HG03135 (cell line): Measurements from ENCODE around the gene CTIF.
A peak's percentile ranks its signal among the peaks of the same experiment; 100 is the strongest.
"Not testable (repeated sequence)": the region's sequence is repeated elsewhere in the genome, so short reads cannot be mapped to it uniquely, and the experiment has no call there.

ENCODE experiments used
- ATAC-seq: cut with Tn5 transposase; IDR thresholded peaks from one replicate; pipeline ENCODE4 v1.9.1; 2021; ENCODE audit warnings: mild to moderate bottlenecking, moderate library complexity; ENCODE audit not compliant: unreplicated experiment

The CTIF gene

GRCh38 chr18:48811401-48811800, 272.6 kb downstream of the CTIF start:
- no peak for ATAC-seq

DNA sequence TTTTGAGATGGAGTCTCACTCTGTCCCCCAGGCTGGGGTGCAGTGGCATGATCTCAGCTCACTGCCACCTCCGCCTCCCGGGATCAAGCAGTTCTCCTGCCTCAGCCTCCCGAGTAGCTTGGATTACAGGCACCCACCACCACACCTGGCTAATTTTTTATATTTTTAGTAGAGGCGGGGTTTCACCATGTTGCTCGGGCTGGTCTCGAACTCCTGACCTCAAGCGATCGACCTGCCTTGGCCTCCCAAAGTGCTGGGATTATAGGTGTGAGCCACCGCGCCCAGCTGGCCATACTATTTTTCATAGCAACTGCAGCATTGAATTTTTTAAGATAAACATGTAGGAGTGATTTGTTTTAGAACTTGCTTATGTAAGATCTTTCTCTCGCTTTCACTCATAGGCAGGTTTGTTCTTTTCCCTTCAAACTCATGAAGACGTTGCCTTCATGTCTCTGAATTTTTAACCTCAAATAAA, 273.2 kb downstream of the CTIF start:
- ATAC-seq: not testable (repeated sequence)

- no peak for ATAC-seq
Observed at GRCh38 chr18:48813321-48813720, 274.5 kb downstream of the CTIF start.

- no peak for ATAC-seq
Observed at GRCh38 chr18:48813833-48814489, 275.1 kb downstream of the CTIF start.

DNA sequence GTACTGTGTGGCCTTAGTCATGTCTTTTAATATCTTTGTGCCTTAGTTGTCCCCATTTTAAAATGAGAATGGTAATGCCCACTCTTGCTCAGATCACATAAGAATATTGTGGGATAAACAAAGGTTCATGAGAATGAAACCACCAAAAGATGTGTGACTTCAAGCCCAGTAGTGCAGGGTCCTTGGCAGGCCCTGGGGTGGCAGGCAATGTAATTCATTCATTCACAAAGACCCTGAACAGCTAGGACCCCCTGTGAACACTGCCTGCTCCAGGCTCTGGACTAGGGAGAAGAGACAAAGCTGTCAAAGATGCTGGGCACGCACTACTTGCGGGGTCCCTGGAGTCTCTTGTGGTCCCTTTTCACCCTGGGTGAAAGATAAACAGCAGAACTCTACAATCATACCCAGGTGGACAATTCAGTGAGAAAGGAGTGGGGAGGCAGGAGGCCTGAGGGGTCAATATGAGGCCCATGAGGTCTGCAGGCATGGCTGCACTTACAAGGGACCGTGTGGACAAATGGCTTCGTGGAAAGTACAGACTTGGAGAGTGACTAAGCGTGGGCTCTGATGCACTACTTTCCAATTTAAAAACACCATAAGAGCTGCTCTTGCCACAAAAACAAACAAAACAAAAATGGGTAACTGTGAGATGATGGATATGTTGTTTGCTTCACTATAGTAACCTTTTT, 275.8 kb downstream of the CTIF start:
- ATAC-seq: no peak

DNA sequence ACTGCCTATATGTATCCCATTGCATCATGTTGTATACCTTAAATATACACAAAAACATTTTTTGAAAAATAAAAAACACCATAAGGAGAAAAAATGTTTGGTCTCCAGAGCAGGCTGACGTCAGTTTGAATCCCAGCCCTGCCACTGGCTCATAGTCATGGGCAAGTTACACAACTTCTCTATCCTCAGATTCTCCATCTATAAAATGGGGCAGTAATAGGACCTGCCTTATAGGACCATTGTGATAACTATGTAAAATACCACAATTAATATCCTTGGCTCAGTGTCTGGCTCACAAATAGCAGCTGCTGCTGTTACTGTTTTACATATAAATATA, 276.3 kb downstream of the CTIF start:
- no peak for ATAC-seq

DNA sequence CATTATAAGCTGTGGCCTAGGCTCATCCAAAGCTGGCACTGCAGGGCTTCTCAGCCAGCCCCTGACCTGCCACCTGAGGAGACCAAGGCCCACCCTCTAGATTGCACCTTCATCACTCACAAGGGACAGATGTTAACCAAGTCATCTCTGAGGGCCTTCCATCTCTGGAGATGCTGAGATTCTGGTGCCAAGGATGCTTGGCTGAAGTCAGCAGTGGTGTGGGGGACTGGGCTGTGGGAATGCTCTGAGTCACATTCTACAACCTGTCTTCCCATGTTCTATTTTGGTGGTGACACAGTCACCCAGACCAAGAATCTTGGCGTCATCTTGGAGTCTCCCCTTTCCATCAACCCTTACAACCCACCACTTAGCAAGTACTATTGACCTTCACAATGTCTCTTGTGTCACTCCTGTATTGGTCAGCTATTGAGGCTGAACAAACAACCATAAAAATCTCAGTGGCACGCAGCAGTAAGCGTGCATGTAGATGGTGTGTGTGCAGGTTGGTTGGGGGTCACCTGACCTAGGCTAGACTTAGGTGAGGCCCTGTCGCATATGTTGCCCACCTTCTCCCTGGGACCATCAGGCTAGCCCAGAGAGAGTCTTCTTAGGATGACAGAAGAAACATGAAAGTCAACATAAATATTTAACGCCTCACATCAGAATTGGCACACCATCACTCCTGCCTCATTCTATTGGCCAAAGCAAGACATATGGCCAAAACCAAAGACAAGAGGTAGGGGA, 276.9 kb downstream of the CTIF start:
- no peak for ATAC-seq

DNA sequence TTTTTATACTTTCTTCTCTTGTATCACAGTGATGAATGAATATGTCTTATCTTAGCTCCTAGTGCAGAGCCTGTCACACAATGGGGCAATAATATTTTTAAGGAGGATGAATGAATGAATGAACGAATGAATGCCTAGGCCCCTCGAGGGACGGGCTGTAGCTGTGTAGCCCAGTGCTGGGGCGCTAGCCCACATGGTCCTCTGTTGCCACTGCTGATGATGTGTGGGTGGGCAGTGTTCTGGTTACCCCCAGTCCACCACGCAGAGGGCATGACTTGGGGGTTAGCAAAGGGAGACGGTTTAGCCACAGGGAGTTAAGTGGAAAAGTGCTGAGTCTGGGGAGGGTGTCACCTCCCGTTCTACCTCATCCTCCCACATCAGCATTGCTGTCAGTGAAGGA, 277.7 kb downstream of the CTIF start:
- no peak for ATAC-seq

DNA sequence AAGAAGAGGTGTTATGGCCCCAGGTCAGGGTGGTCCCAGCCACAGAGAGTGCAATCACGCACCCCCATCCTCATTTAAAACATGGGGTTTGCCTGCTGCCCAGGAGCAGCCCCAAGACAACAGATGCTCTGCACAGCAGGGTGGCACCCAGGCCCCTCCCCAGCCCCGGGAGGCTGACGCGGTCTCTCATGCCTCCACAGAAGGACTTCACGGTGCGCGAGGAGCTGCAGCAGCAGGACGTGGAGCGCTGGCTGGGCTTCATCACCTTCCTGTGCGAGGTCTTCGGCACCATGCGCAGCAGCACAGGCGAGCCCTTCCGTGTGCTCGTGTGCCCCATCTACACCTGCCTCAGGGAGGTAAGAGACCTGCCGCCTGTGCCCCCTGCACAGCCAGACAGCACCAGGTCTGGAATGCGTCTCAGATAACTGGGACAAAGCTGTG, 278.2 kb downstream of the CTIF start:
- ATAC-seq: no peak

- no peak for ATAC-seq
Observed at GRCh38 chr18:48818329-48819254, 279.8 kb downstream of the CTIF start.

GRCh38 chr18:48819276-48819675, 280.4 kb downstream of the CTIF start:
- ATAC-seq: no peak

DNA sequence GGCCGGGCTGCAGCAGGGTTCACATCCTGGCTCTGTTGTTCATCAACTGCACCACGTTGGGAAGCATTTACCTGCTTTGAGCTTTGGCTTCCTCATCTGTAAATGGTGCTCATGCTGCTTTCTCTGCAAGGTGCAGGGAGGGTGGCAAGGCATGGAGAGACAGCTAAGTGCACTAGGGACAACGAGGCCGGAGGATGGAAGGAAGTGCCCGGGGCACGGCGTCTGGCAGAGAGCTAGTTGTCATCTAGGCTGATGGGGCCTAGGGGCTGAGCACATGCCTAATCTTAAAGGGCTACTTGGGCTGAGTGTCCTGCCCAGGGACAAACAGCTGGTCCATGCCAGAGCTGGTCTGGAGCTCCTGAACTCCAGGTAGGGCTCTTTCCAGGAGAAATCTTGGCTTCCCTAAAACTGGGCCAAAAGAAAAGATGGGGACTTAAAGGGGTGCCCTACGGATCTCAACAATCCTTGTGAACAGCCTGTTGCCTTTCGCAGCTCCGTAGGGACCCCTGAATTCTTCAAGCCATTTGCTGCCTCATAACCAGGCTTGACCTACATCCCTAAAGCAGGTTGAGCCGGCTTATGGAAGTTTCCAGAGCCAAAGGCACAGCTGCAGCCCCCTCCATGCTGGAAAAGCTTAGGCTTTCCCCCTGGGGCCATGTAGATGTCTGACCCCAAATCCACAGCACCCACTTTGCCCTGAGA, 281.1 kb downstream of the CTIF start:
- no peak for ATAC-seq

- peak; percentile 92 for ATAC-seq
Observed at GRCh38 chr18:48820483-48821250, 281.8 kb downstream of the CTIF start.

DNA sequence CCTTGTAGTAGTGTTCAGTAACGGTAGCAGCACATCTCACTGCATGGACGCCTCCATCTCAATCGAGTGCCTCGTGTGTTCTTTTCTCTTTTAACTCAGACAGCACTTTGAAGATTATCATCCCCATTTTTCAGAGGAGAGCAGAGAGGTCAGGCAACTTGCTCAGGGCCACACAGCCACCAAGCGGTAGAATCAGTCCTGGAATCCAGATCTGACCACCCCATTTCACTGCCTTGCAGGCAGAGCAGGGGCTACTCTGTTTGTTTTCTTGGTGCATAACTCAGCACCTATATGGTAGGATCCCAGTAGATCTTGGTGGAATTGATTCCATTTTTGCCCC, 282.4 kb downstream of the CTIF start:
- peak; percentile 5 for ATAC-seq

- no peak for ATAC-seq
Observed at GRCh38 chr18:48821845-48822244, 283.0 kb downstream of the CTIF start.

- ATAC-seq: no peak
Observed at GRCh38 chr18:48824231-48824970, 285.6 kb downstream of the CTIF start.

- ATAC-seq: no peak
Observed at GRCh38 chr18:48825101-48825745, 286.4 kb downstream of the CTIF start.

DNA sequence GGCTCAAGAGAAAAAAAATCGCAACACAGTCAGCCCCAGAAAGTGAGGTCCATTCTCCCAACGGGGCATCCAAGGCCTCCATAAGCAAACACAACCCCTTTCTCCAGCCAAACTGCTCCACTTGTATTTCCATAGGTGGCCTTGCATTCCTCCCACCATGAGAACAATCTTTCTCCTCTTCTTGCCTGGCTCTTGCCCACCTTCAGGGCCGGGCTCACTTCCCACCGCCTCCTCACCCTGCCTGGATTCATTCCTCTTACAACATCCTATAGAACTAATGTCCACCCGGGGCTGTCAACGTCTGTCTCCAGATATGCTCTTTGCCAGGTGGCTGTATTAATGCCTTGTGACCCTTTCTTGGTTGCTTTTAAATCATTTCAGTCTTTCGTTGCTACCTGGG, 287.4 kb downstream of the CTIF start:
- no peak for ATAC-seq
